HG03378 (cell line): ENCODE results near the gene SPIN1.

ENCODE experiments used
- ATAC-seq: cut with Tn5 transposase; IDR thresholded peaks from one replicate; pipeline ENCODE4 v1.9.1; 2021; ENCODE audit warnings: mild to moderate bottlenecking, moderate library complexity; ENCODE audit not compliant: unreplicated experiment

The SPIN1 gene

GRCh38 chr9:88433583-88434255, 45.5 kb downstream of the SPIN1 start:
- no peak for ATAC-seq

GRCh38 chr9:88435336-88435735, 47.1 kb downstream of the SPIN1 start:
- ATAC-seq = no peak

GRCh38 chr9:88436379-88436778, 48.1 kb downstream of the SPIN1 start:
- no peak for ATAC-seq

- no peak for ATAC-seq
Observed at GRCh38 chr9:88437210-88438146, 49.2 kb downstream of the SPIN1 start.

GRCh38 chr9:88438811-88439210, 50.6 kb downstream of the SPIN1 start:
- ATAC-seq = no peak

GRCh38 chr9:88441301-88442007, 53.2 kb downstream of the SPIN1 start:
- ATAC-seq = no peak

- no peak for ATAC-seq
Observed at GRCh38 chr9:88443480-88444113, 55.4 kb downstream of the SPIN1 start.

- ATAC-seq = no peak
Observed at GRCh38 chr9:88446728-88447127, 58.5 kb downstream of the SPIN1 start.

- no peak for ATAC-seq
Observed at GRCh38 chr9:88447431-88447830, 59.2 kb downstream of the SPIN1 start.

- ATAC-seq = no peak
Observed at GRCh38 chr9:88451160-88451559, 62.9 kb downstream of the SPIN1 start.

GRCh38 chr9:88458716-88459465, 70.6 kb downstream of the SPIN1 start:
- no peak for ATAC-seq

- ATAC-seq = no peak
Observed at GRCh38 chr9:88460587-88461332, 72.5 kb downstream of the SPIN1 start.

GRCh38 chr9:88462191-88462590, 73.9 kb downstream of the SPIN1 start:
- ATAC-seq = no peak

- ATAC-seq = no peak
Observed at GRCh38 chr9:88464851-88465250, 76.6 kb downstream of the SPIN1 start.

GRCh38 chr9:88468226-88468625, 80.0 kb downstream of the SPIN1 start:
- no peak for ATAC-seq

GRCh38 chr9:88476491-88477271, 88.4 kb downstream of the SPIN1 start:
- no peak for ATAC-seq

- ATAC-seq = no peak
Observed at GRCh38 chr9:88477300-88477751, 89.1 kb downstream of the SPIN1 start.

- no peak for ATAC-seq
Observed at GRCh38 chr9:88478246-88478645, 90.0 kb downstream of the SPIN1 start.

GRCh38 chr9:88481933-88482332, 93.7 kb downstream of the SPIN1 start:
- ATAC-seq = no peak
